K562 (cell line): ENCODE measurements around the gene TBX1. TPM values are rescaled to one million over a fixed set of nuclear protein-coding genes. Genes with fewer than 3 reads are reported as not detected.

Experiments
- ELF2 ChIP-seq: fragments of 250-450 bp; sonication (Bioruptor Pico); IDR thresholded peaks from 2 replicates; pipeline ENCODE4 v1.5.0; 2021; ENCODE audit warnings: mild to moderate bottlenecking
- ESRRB ChIP-seq: fragments of 250-450 bp; sonication (Bioruptor Pico); IDR thresholded peaks from 2 replicates; pipeline ENCODE4 v1.5.0; 2020; ENCODE audit warnings: mild to moderate bottlenecking, moderate library complexity, borderline replicate concordance
- KAT7 ChIP-seq: sonication (generic); formaldehyde crosslinking; IDR thresholded peaks from 2 replicates; pipeline ENCODE4 v1.8.0; 2022; ENCODE audit warnings: missing genetic modification reagents, mild to moderate bottlenecking, borderline replicate concordance
- RCOR1 ChIP-seq, 2 experiments: IDR thresholded peaks; 2 replicates each; pipeline ENCODE4 v1.6.1; 2012; ENCODE audit warnings: low read depth in 2 of 2, low read length in 2 of 2, borderline replicate concordance in 1 of 2, improper control_type of control experiment in 1 of 2
- SIRT6 ChIP-seq: IDR thresholded peaks from one replicate; pipeline ENCODE4 v1.6.1; 2012; ENCODE audit warnings: low read depth, mild to moderate bottlenecking, control low read depth, inconsistent platforms, low read length, moderate library complexity
- TCFL5 ChIP-seq: fragments of 250-450 bp; sonication (Bioruptor Pico); conservative IDR thresholded peaks from 2 replicates; pipeline ENCODE4 v1.6.1; 2021; ENCODE audit warnings: mild to moderate bottlenecking, moderate library complexity, matching md5 sums
- ZNF24 ChIP-seq: fragments of 450-650 bp; IDR thresholded peaks from 2 replicates; pipeline ENCODE4 v1.6.1; 2016
- ZNF280A ChIP-seq: fragments of 450-650 bp; IDR thresholded peaks from 2 replicates; pipeline ENCODE4 v1.6.1; 2018; ENCODE audit warnings: mild to moderate bottlenecking, low read depth; ENCODE audit not compliant: partially characterized antibody
- ZNF695 ChIP-seq: fragments of 450-650 bp; formaldehyde crosslinking; IDR thresholded peaks from 2 replicates; pipeline ENCODE4 v1.4.0; 2020; ENCODE audit warnings: mild to moderate bottlenecking, moderate library complexity
- polyA plus RNA-seq, 8 experiments: library from polyadenylated mRNA; depleted of rRNA in 4 of 8; stranded (reverse) in 5 of 8; unstranded in 3 of 8; fragments of >200 nt; fragmentation: Nextera tagmentation in 2 of 8; fragmentation: Illumina TruSeq in 1 of 8; extraction: Ambion mirVana in 2 of 8; extraction: Trizol in 1 of 8; gene quantifications; 2 replicates each; pipeline versions ENCODE4 v1.2.1 to v1.2.3, GENCODE V29; 2011 to 2014; ENCODE audit warnings: inconsistent platforms in 1 of 8, missing spikeins in 1 of 8
- total RNA-seq, 7 experiments: library from RNA; depleted of rRNA in 6 of 7; stranded (reverse); fragments of >200 nt in 6 of 7; fragmentation: Illumina TruSeq in 2 of 7; extraction: Trizol in 2 of 7; gene quantifications; 2 replicates each; pipeline versions ENCODE4 v1.2.1 to v1.2.3, GENCODE V29; 2011 to 2021; ENCODE audit warnings: low replicate concordance in 1 of 7

TBX1 gene
- total and polyA plus RNA-seq, 9 of the 15 experiments (the other 6 are each of a cell fraction or from before 2014, with no cell fraction given), result 0.07 to 35.0 (median 3.9) TPM

- TF ChIP-seq ELF2 (CRISPR knock-in tag) (no peak), TCFL5 (no peak), ZNF24 (no peak), RCOR1 (IDR thresholded peaks at IDR 0.05; ENCODE audit: borderline replicate concordance in 1 of 2, low read depth in 2 of 2, low read length in 2 of 2) (no peak), KAT7 (CRISPR knock-in tag) (no peak), ESRRB (CRISPR knock-in tag) (no peak), ZNF695 (CRISPR knock-in tag) (no peak), SIRT6 (no peak), ZNF280A (no peak)
Observed at GRCh38 chr22:19757985-19758895, 2.3 kb upstream of the TBX1 start (continued).
